NCI-H1417 treated with DMSO at 0.1 percent for 48 hours (cell line): ENCODE results near the gene RYR3.

Experiments used
- DNase-seq: peaks from one replicate; lab custom pipeline; 2025; lab: John Stamatoyannopoulos, UW

The RYR3 gene

DNA sequence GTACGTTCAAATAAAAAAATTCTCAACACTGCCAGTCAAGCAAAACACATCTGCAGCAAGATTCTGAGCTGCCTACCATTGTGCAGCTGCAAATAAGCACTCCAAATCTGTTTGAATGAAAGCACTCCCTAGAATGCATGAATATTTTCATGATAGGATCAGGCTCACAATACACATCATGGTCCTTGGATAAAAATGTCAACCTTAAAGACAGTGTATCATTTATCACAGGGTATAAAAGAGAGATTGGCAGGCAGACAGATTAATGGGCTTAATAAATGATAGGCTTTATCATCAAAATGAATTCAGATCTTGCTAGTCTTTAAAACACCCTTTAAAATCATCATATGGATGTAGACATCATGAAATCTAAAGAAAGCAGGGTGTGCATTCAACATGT lies 9.2 kb downstream of the RYR3 start:
- no peak for DNase-seq

DNA sequence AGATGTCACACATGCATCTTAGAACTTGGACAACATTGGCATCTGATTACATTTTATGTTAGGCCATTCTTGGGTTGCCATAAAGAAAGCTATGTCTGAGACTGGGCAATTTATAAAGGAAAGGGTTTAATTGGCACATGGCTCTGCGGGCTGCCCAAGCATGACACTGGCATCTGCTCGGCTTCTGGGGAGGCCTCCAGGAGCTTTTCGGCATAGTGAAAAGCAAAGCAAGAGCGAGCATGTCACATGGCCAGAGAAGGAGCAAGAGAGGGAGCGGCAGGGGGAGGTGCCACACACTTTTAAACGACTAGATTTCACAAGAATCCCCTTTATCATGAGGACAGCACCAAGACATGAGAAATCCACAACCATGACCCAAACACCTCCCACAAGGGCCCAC lies 11.3 kb downstream of the RYR3 start:
- DNase-seq: no peak

DNA sequence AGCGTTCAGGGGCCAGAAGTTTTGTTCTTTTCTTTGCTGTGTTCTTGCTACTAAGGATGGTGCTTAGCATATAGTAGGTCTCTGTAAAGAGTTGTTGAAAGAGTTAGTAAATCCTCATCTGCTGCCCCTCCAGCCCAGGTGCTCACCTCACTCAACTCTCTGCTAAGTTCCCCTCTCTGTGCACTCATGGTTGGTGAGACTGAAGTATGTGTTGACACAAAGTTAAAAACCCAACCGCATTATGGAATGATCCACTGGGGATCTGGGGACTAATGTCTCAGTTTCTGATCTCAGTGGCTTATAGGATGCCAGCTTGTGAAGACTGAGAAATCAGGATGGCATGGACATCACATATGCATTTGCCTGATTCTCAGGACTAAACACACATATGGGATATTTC lies 13.8 kb downstream of the RYR3 start:
- no peak for DNase-seq

DNA sequence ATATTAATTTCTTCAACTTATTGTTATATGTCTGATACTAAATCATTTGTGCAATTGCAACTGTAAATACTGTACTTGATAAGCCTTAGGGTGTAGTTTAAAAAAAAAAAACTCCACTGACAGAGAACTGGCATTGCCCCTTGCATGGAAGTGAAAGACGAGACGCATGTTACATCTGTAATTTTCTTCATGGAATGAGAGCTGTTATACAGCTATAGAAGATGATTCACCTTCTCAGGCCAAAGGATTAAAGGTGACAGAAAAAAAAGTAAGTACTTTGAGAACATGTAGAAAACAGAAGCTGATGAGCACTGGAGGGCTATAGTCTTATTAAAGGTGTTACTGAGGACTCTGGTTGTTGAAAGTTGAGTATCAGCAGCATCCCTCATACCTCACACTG lies 16.1 kb downstream of the RYR3 start:
- no peak for DNase-seq

DNA sequence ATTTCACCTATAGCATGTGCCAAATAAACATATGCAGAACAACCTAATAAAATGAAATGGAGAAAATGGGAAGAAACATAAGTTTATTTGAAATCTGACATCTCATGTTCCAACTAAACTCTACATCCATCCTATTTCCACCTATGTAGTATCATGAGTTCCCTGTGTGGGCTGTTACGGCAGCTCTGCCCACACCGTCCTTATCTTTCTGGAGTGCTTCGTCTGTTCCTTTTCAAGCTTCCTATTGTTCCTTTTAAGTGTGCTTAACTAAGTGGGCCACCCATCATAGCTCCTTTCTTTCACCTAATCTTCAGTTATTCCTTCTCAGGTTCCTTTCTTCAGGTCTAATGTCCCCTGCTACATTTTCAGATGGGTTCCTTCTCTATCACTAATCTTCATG lies 17.3 kb downstream of the RYR3 start:
- DNase-seq: no peak

DNA sequence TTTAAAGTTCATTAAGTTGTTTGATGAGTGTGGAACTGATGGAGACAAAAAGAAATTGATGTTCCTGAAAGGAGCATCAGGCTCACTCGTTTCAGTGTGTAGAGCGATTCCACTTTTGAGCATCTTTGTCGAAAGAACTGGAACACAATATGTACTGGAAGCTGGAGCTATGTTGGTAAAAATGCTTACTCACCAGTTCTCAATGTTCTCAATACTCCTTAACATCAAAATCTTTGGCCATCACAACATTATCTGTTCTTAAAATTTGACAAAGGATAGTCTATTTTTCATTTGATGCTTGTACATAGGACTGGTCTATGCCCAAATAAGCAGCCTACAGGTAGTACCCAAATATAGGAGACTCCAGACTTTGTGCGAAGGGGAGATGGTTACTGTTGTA lies 18.7 kb downstream of the RYR3 start:
- DNase-seq: no peak

DNA sequence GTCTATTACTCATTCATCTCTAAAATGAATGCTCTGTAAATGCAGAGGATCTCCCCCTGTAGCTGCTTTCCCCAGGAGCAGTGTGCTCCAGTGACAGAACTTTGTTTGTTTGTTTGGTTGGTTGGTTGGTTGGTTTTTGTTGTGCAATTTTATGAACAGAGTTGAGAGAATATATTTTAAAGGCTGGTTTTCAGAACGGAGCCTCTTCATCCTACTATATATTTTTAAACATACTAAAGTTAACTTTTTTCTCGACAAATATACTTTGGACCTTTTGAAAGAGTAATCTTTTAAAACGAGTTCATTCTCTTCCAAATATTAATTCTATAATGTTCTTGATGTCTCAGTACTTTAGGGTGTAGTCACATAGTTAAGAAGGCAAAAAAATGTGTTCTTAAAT lies 20.2 kb downstream of the RYR3 start:
- DNase-seq: no peak

DNA sequence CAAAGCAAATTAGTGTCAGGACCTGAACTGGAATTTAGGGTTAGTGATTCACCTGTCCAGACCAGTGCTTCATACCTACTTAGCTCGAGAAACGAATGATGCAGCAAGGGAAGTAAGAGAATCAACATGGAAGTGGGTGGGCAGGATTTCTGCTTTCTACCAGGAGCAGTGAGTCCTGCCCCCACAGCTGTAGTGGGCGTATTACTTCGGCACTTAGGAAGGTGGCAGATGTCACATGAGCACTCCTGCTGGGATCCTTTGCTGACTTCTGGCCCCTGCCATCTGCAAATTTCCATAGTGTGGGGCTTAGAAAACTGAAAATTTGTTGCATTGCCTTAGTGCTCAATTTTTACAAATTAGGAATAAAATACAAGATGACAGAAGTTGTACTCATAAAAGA lies 31.2 kb downstream of the RYR3 start:
- no peak for DNase-seq

DNA sequence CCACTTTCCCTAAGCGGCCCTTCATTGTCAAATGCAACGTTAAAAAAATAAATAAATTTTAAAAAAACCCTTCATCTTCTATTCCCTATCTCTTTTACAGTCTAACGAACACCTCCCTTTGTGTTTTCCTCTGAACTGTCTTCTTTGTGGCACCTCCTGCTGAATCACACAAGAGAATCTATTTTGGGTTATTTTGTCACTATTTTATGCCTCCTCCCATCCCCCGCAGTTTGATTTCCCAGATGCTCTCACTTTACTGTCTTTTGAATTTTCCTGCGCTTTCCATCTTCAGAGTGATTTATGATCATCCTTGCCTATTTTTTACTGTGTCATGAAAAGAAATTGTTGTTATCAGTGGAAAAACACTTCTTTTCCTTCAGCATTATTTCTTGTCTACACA lies 32.5 kb downstream of the RYR3 start:
- DNase-seq: no peak

DNA sequence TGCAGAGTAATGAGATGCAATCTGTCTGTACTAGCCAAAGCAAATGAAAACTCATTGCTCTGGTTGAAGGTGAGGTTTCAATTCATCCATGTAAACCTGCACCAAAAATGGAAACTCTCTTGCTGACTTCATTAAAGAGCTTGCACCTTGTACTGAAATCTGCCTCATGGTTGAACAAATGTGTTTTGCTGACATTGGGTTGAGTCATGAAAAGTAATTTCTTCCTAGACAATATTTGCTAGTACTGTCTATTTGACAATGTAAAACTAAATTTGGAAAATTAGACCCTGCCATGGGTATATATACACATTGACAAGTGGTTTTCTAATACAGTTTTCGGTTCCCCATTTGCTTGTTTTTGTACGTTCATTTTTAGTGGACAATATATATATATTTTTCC lies 33.3 kb downstream of the RYR3 start:
- no peak for DNase-seq

DNA sequence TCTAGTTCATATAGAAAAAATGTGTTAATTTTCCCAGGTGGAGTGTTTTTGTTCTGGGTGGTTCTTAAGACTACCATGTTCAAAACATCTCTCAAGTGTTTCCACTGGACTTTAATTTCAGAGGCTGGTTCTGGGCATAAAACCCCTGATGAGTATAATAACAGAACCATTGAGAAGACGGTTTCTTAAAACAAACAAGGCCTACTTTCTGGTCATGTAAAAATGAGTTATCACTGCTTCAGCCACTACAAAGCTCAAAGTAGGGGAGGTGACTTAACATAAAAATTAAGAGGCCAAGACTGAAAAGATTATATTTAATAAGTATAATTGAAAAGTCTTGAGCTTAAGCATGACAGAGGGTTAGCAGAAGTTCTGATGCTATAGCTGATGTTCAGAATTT lies 33.8 kb downstream of the RYR3 start:
- no peak for DNase-seq

DNA sequence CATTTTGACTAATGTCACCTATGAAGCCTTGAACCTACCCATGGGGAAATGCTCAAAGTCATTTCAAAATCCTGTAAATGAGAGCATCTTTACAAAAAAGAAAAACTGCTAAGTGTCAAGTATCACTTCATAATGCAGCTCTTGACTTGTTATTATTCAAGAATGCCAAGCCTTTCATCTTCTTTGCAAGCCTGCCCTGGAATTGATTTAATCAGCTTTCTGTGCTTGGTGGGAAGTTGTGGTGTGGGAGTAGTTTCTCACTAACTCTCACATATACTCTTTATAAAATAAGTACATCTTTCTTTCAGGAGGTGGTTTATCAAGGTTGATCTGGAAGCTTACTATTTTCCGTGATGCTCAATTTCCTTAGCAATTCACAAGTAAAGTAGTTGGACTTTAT lies 43.6 kb downstream of the RYR3 start:
- DNase-seq: no peak

DNA sequence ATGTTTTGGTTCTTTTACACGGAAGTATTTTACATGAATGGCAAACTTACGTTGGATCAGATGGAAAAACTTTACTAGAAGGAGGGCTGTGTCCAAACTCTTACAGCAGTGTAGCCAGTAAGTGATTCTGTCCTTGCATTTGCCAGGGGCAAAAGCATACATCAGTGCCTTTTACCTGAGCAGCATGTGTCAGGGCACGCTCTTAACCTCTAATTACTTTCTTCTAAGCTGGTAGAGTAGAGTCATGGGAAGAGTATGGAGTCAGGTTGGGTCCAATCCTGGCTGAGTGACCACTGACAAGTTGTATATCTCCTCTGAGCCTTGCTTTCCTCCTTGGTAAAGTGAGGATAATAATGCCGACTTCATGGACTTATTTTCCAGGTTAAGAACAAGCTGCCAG lies 47.1 kb downstream of the RYR3 start:
- DNase-seq: no peak

DNA sequence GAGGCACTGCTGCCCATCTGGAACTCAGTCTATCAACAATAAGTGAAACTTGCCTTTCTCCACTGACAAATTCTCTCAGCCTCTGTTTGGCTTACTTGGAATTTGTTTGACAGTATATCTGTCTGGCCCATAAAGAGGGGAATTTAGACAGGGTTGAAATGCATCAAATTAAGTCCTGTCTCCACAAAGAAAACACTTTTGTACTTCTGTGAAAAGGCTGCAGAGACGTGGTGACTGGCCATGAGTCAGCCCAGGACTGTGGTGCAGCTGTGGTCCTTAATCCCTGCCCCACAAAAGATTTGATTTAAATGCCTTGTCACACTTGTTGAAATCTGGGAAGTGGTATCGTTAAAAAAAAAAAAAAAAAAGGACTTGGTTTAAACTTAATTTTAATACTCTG lies 47.5 kb downstream of the RYR3 start:
- DNase-seq: no peak

DNA sequence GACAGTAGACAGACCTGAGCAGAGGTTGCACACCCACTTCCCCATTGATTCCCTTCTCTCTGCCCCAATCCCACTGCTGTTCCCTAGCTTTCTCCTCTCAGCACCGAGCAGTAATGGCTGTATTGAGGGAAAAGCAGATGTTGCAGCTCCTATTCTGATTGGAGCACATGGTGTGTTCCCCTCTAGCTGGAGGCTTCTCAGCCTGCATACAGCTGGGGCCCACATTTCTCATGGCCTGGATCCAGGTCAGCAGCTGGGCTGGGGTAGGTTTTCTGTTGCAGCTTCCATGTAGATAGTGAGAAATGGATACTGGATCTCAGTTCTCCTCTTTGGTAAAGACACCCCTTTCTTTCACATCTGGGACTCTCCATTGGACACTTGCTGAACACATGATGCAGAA lies 50.1 kb downstream of the RYR3 start:
- no peak for DNase-seq

DNA sequence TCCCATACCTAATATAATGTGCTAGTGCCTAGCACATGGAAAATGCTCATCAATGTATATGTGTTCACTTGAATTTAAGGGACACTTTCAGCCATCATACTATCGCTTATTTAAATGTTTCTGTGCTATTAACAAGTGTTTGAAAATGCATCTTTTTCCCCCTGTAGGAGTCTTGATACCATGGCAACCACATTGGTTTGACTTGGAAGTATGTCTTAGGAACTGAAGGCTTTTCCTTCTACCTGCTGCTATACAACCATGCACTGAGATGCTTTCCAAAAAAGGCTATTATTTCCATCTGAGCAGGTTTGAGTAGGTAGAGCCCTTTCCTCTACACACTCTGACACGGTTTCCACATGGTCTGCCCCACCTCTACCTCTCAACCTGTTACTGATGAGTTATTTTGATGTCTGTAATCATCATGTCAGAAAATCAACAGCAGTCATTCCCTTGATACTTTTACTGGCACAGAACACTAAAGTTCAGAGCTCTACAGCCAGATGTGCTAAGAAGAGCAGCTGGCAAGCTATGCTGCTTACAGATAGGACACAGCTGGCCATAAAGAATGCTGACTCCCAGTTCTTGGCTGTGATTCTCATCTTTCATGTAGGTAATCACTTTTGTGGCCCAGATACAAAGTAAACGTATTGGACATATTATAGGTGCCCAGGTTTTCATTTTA lies 59.3 kb downstream of the RYR3 start:
- no peak for DNase-seq

DNA sequence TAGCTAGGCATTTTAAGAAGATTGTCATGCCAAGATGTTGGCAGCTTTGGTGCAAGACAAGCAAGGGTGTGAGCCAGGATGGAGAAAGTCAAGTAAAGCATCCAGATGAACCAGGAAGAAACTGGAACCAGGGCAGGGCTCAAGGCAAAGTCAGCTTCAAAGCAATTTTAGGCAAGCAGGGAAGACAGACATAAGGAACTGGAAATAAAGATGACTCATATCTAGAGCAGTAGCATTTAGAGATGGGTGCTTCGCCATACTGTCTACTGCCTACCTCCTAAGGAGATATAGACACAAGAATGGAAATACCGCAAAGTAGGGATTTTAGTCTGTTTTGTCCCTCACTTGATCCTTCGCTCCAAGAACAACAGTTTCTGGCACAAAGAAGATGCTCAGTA lies 59.9 kb downstream of the RYR3 start:
- DNase-seq: no peak

DNA sequence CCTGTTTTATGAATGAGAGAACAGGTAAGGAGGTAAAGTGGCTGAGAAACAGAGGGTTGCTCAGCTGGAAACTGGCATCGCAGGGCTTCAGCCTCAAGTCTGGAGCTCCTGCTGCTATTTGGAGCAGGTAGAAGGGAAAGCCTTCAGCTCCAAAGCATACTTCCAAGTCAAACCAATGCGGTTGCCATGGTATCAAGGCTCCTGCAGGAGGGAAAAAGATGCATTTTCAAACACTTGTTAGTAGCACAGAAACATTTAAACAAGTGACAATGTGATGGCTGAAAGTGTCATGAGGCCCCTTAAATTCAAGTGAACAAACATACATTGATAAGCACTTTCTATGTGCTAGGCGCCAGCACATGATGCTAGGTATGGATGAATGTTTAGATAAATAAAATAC lies 60.4 kb downstream of the RYR3 start:
- no peak for DNase-seq

DNA sequence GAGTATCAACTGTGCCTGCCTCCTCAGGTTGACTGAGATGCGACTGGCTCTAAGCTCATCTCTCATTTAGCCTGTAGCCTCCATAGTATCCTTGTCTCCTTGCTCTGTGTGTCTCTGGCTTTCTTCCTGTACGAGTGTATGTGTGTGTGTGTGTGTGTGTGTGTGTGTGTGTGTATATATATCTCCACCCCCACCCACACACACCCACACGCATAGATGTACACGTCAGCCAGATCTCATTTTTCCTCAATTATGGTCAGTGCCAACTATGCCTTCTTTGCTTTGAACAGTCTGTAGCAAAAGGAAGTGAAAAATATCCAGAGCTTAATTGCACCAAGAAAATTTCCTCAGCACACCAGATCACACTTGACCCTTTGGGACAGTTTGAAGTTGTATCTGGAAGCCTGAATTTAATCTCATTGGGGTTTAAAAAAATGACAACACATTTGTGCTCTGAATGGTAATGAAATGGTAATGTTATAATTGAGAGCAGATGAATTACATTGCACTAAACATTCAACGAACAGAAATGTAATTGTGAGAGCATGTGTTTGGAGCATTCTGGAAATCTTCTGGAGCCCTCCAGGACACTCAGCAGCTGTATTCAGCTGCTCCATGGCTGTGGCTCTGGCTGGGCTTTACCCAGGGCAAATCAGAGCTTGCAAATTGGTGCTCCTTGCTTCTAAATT lies 63.6 kb downstream of the RYR3 start:
- no peak for DNase-seq

DNA sequence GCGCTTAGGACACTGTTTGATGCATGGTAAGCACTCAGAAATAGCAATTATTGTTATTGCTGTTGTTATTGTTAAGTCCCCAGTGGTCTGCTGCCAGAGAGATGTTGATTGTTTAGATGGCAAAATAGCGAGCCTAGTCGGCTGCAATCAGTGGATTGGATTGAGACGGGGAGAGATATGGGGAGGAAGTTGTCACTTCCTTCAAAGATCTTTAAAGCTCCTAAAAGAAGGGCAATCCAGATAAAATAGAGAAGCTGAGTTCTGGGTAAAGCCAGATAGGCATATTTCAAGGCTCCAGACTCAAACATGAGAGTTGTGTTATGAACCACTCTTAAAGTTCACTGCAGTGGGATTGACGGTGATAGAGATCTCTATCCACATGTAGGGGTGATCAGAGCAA lies 64.5 kb downstream of the RYR3 start:
- no peak for DNase-seq

DNA sequence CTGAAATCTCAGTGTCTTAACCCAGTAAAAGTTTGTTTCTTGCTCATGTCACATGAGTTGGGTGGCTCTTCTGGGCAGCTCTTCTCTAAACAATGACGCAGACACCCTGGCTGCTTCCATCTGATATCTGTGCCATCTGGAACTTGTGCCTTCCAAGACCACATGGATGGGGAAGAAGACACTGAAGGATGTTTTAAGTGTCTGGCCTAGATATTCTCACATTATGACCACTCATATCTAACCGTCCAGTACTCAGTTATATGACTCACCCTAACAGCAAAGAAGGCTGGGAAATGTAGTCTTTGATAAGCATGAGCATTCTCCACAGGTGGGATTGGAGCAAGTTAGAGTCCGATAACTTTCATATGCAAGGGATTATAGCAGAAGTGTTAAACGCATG lies 66.4 kb downstream of the RYR3 start:
- no peak for DNase-seq

DNA sequence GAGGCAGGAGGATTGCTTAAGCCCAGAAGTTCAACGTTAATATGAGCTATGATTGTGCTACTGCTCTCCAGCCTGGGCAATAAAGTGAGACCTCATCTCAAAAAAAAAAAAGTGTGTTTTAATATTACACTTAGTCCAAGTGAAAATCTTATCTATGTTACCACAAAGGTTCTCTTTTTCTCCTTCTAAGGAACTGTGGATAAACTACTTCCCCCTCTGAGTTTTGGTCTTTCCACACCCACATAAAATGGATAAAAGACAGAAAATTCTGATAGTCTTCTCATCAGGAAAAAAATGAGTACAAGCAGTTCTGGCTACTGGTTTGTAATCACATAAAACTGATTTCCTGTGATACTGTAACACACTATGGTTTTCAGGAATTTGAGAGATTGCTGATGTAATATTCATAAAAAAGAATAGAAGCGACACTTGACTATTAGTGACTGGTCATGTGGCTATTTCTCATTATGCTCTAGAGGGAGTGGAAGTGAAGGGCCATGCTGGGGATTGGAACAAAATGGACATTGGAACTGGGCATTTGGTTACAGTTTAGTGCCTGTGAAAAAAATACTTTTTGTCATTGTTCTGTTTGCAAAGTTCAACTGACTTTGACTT lies 68.2 kb downstream of the RYR3 start:
- DNase-seq: no peak

DNA sequence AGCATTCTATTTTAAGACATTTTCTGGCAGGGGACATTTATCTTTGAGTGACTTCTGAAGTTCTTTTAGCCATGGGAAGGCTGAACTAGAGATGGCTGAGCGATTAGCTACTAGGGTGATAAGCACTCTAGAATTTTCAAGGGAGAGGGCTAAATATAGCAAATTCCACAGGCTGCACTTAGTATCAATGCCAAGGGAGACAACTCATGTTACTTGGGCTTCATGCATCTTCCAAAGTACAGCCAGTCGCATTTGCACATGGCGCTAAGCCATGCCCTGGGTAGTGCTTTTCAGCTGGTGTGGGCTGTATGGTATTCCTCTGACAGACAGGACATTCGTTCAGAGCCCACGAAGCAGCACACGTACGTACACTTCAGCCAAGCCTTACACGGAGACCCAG lies 69.6 kb downstream of the RYR3 start:
- no peak for DNase-seq

DNA sequence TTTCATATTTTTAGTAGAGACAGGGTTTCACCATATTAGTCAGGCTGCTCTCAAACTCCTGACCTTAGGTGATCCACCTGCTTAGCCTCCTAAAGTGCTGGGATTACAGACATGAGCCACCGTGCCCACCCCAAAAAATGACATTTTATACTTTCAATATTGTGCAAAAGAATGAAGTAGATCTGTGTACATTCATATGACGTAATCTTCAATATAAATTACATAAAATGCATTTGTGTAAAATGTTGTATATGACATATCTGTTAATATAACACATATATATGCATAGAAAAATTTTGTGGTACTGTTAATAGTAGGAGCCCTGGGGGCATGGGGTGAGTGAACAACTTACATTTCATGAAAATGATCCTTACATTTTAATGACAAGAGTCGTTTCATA lies 71.7 kb downstream of the RYR3 start:
- no peak for DNase-seq
